Measurements from ENCODE around the gene SSTR1. TPM values are rescaled to one million over a fixed set of nuclear protein-coding genes. Genes with fewer than 3 reads are reported as not detected.

Gene SSTR1
- total RNA-seq, 1 experiment from 2014 or later = not detected

DNA sequence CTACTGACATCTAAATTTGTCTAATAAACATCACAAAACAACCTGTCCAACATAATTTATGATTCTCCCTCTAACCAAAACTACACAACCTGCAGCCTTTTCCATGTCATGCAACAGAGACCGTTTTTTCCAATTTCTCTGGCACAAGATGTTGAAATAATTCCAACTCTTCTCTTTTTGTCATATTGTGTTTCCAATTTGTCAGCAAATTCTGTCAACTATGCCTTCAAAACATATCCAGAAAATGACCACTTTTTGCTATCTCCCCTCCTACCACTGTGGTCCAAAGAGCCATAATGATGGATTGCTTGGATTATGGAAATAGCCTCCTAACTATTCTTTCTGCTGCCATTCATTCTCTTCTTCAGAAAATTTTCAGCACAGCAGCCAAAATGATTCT, 31.3 kb upstream of the SSTR1 start:
- H3K9ac ChIP-seq (ENCODE audit: low read length) = no peak overlapping the region
- intact Hi-C loops (cut with micrococcal nuclease) = no loop called here
- no peaks in the 10 kb centered on the region for H3K79me2 ChIP-seq (ENCODE audit: insufficient read depth, low read length)
- CTCF ChIA-PET = no interaction called here
- RAD21 ChIA-PET (ENCODE audit: low non-redundant PET in 1 of 2, low total read pairs in 2 of 2, uncharacterized antibody in 2 of 2, unreplicated experiment in 2 of 2) = no interaction called here
- H3K27ac ChIP-seq (ENCODE audit: low read depth, low read length) = no peak overlapping the region
- BruUV-seq (replicated peaks) = no TSS peak
- TF ChIP-seq, protein P1, sequence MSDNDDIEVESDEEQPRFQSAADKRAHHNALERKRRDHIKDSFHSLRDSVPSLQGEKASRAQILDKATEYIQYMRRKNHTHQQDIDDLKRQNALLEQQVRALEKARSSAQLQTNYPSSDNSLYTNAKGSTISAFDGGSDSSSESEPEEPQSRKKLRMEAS (IDR thresholded peaks at IDR 0.05) = no peak
- TF ChIP-seq POLR2A (IDR thresholded peaks at IDR 0.05; ENCODE audit: borderline replicate concordance, extremely low read depth, insufficient read depth, insufficient read length) (no peak), FOSL1 (IDR thresholded peaks at IDR 0.05; ENCODE audit: low read depth) (no peak), SIN3A (IDR thresholded peaks at IDR 0.05; ENCODE audit: low read depth) (no peak), SRF (IDR thresholded peaks at IDR 0.05; ENCODE audit: low read depth) (no peak), YY1 (IDR thresholded peaks at IDR 0.05; ENCODE audit: extremely low read depth, insufficient replicate concordance, low read depth, low read length) (no peak), ZNF274 (IDR thresholded peaks at IDR 0.05; ENCODE audit: low read depth, low read length) (no peak), ZFX (IDR thresholded peaks at IDR 0.05) (no peak), EZH2phosphoT487 (IDR thresholded peaks at IDR 0.05; ENCODE audit: borderline replicate concordance) (no peak), EZH2 (IDR thresholded peaks at IDR 0.05) (no peak), RAD21 (IDR thresholded peaks at IDR 0.05; ENCODE audit: low read depth) (no peak), EGR1 (IDR thresholded peaks at IDR 0.05; ENCODE audit: low read depth) (no peak), POLR2AphosphoS5 (IDR thresholded peaks at IDR 0.05; ENCODE audit: low read depth, low read length) (no peak), JUND (IDR thresholded peaks at IDR 0.05) (no peak), CEBPB (IDR thresholded peaks at IDR 0.05; ENCODE audit: low read depth) (no peak), TCF7L2 (IDR thresholded peaks at IDR 0.05; ENCODE audit: borderline replicate concordance, extremely low read depth, insufficient read depth, insufficient read length) (no peak)
- TF ChIP-seq, protein P2, sequence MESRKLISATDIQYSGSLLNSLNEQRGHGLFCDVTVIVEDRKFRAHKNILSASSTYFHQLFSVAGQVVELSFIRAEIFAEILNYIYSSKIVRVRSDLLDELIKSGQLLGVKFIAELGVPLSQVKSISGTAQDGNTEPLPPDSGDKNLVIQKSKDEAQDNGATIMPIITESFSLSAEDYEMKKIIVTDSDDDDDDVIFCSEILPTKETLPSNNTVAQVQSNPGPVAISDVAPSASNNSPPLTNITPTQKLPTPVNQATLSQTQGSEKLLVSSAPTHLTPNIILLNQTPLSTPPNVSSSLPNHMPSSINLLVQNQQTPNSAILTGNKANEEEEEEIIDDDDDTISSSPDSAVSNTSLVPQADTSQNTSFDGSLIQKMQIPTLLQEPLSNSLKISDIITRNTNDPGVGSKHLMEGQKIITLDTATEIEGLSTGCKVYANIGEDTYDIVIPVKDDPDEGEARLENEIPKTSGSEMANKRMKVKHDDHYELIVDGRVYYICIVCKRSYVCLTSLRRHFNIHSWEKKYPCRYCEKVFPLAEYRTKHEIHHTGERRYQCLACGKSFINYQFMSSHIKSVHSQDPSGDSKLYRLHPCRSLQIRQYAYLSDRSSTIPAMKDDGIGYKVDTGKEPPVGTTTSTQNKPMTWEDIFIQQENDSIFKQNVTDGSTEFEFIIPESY (IDR thresholded peaks at IDR 0.05; ENCODE audit: extremely low read depth, insufficient replicate concordance, low read length) = no peak
- TF ChIP-seq, protein P3, sequence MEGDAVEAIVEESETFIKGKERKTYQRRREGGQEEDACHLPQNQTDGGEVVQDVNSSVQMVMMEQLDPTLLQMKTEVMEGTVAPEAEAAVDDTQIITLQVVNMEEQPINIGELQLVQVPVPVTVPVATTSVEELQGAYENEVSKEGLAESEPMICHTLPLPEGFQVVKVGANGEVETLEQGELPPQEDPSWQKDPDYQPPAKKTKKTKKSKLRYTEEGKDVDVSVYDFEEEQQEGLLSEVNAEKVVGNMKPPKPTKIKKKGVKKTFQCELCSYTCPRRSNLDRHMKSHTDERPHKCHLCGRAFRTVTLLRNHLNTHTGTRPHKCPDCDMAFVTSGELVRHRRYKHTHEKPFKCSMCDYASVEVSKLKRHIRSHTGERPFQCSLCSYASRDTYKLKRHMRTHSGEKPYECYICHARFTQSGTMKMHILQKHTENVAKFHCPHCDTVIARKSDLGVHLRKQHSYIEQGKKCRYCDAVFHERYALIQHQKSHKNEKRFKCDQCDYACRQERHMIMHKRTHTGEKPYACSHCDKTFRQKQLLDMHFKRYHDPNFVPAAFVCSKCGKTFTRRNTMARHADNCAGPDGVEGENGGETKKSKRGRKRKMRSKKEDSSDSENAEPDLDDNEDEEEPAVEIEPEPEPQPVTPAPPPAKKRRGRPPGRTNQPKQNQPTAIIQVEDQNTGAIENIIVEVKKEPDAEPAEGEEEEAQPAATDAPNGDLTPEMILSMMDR (IDR thresholded peaks at IDR 0.05 in 2 of 3, conservative IDR thresholded peaks at IDR 0.05 in 1 of 3; ENCODE audit: borderline replicate concordance in 1 of 3, insufficient read depth in 1 of 3, low read depth in 2 of 3, low read length in 2 of 3) = no peak
- TF ChIP-seq, protein P4, sequence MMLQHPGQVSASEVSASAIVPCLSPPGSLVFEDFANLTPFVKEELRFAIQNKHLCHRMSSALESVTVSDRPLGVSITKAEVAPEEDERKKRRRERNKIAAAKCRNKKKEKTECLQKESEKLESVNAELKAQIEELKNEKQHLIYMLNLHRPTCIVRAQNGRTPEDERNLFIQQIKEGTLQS (IDR thresholded peaks at IDR 0.05) = no peak
- TF ChIP-seq, protein P5, sequence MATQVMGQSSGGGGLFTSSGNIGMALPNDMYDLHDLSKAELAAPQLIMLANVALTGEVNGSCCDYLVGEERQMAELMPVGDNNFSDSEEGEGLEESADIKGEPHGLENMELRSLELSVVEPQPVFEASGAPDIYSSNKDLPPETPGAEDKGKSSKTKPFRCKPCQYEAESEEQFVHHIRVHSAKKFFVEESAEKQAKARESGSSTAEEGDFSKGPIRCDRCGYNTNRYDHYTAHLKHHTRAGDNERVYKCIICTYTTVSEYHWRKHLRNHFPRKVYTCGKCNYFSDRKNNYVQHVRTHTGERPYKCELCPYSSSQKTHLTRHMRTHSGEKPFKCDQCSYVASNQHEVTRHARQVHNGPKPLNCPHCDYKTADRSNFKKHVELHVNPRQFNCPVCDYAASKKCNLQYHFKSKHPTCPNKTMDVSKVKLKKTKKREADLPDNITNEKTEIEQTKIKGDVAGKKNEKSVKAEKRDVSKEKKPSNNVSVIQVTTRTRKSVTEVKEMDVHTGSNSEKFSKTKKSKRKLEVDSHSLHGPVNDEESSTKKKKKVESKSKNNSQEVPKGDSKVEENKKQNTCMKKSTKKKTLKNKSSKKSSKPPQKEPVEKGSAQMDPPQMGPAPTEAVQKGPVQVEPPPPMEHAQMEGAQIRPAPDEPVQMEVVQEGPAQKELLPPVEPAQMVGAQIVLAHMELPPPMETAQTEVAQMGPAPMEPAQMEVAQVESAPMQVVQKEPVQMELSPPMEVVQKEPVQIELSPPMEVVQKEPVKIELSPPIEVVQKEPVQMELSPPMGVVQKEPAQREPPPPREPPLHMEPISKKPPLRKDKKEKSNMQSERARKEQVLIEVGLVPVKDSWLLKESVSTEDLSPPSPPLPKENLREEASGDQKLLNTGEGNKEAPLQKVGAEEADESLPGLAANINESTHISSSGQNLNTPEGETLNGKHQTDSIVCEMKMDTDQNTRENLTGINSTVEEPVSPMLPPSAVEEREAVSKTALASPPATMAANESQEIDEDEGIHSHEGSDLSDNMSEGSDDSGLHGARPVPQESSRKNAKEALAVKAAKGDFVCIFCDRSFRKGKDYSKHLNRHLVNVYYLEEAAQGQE (IDR thresholded peaks at IDR 0.05; ENCODE audit: low read depth) = no peak
- no peaks in the 10 kb centered on the region for H3K9me2 ChIP-seq (ENCODE audit: insufficient read depth)
- H3K36me3 ChIP-seq (ENCODE audit: control insufficient read depth in 1 of 2, insufficient read depth in 2 of 2, low read length in 2 of 2) = no peaks in the 10 kb centered on the region
- no peaks in the 10 kb centered on the region for H3K4me1 ChIP-seq (ENCODE audit: control insufficient read depth in 1 of 2, insufficient read depth in 2 of 2, low read length in 2 of 2)
- no peak overlapping the region for H3K4me3 ChIP-seq (replicated peaks in 1 of 2; ENCODE audit: low read depth in 1 of 2, low read length in 2 of 2)
- no peak overlapping the region for H3K4me2 ChIP-seq (ENCODE audit: low read length)
- no peak overlapping the region for H2AFZ ChIP-seq (ENCODE audit: low read depth, low read length, poor library complexity, severe bottlenecking)
- ATAC-seq = no peak
- no peak for DNase-seq (ENCODE audit: low read depth, low spot score)
- H4K20me1 ChIP-seq (ENCODE audit: insufficient read depth) = no peaks in the 10 kb centered on the region
- POLR2A ChIA-PET = no interaction called here
- no peaks in the 10 kb centered on the region for H3K27me3 ChIP-seq (ENCODE audit: insufficient read depth, low read length)
- H3K9me3 ChIP-seq (ENCODE audit: control insufficient read depth in 1 of 2, insufficient read depth in 1 of 2, low read depth in 1 of 2, low read length in 2 of 2) = no peaks in the 10 kb centered on the region

Measured in HCT116 (cell line).